IMR-90 (cell line): ENCODE results near the gene RPS27A. TPM values are rescaled to one million over a fixed set of nuclear protein-coding genes. Genes with fewer than 3 reads are reported as not detected.

Experiments used
- ATAC-seq: fragments of 200-7000 bp; cut with Tn5 transposase; 2 replicates; pipeline ENCODE4 v1.9.1; 2020; ENCODE audit warnings: low read depth, mild to moderate bottlenecking, moderate library complexity
- BruUV-seq: library from RNA; stranded (reverse); fragments of 400-500 nt; replicated peaks from 2 replicates; lab custom pipeline; 2021; lab: Mats Ljungman, UMichigan
- CTCF ChIA-PET: fragments of 300-600 bp; formaldehyde crosslinking; extraction: SDS; loops from one replicate; lab custom pipeline; 2021; ENCODE audit warnings: antibody characterized with exemption; lab: Yijun Ruan, JAX
- POLR2A ChIA-PET: fragments of 300-600 bp; sonication (Branson Sonifier 250); formaldehyde crosslinking; loops from one replicate; lab custom pipeline; 2022; ENCODE audit warnings: antibody characterized with exemption; ENCODE audit not compliant: unreplicated experiment; lab: Charles Lee
- DNase-seq: peaks from one replicate; pipeline ENCODE4 v3.0.0; 2013
- H2AFZ ChIP-seq: replicated peaks from 2 replicates; pipeline ENCODE3; 2013; ENCODE audit warnings: low read length, mild to moderate bottlenecking; ENCODE audit not compliant: poor library complexity
- H2AK5ac ChIP-seq: 2 replicates; pipeline ENCODE4 v1.6.1; 2013; ENCODE audit warnings: low read depth, low read length, inconsistent platforms
- H2AK9ac ChIP-seq: replicated peaks from 2 replicates; pipeline ENCODE3; 2013; ENCODE audit warnings: mild to moderate bottlenecking, low read depth, low read length, moderate library complexity; ENCODE audit not compliant: poor library complexity
- H2BK120ac ChIP-seq: 2 replicates; pipeline ENCODE4 v1.6.1; 2013; ENCODE audit warnings: low read depth, low read length, inconsistent platforms
- H2BK15ac ChIP-seq: 3 replicates; pipeline ENCODE4 v1.6.1; 2013; ENCODE audit warnings: low read depth, low read length, inconsistent platforms
- H2BK20ac ChIP-seq: 2 replicates; pipeline ENCODE4 v1.6.1; 2013; ENCODE audit warnings: low read depth, mild to moderate bottlenecking, inconsistent platforms, low read length, moderate library complexity
- H2BK5ac ChIP-seq: 2 replicates; pipeline ENCODE4 v1.6.1; 2013; ENCODE audit warnings: mild to moderate bottlenecking, low read depth, low read length, inconsistent platforms; ENCODE audit not compliant: poor library complexity, severe bottlenecking
- H3K14ac ChIP-seq: replicated peaks from 2 replicates; pipeline ENCODE4 v1.6.1; 2013; ENCODE audit warnings: low read depth, low read length, inconsistent platforms
- H3K18ac ChIP-seq: 2 replicates; pipeline ENCODE4 v1.6.1; 2013; ENCODE audit warnings: low read depth, low read length, control low read depth
- H3K23ac ChIP-seq: 2 replicates; pipeline ENCODE4 v1.6.1; 2013; ENCODE audit warnings: low read depth, low read length, inconsistent platforms
- H3K27ac ChIP-seq: 2 replicates; pipeline ENCODE4 v1.5.1; 2013; ENCODE audit warnings: mild to moderate bottlenecking, control low read depth, low read length; ENCODE audit not compliant: insufficient read depth
- H3K27me3 ChIP-seq: 2 replicates; pipeline ENCODE4 v1.6.1; 2013; ENCODE audit warnings: low read length; ENCODE audit not compliant: control insufficient read depth, insufficient read depth
- H3K36me3 ChIP-seq: 2 replicates; pipeline ENCODE4 v1.6.1; 2013; ENCODE audit warnings: low read length, mixed read lengths; ENCODE audit not compliant: control insufficient read depth, insufficient read depth
- H3K4ac ChIP-seq: 2 replicates; pipeline ENCODE4 v1.6.1; 2013; ENCODE audit warnings: low read depth, low read length, inconsistent platforms
- H3K4me1 ChIP-seq: 2 replicates; pipeline ENCODE4 v1.6.1; 2013; ENCODE audit warnings: low read length, mixed read lengths; ENCODE audit not compliant: control insufficient read depth, insufficient read depth
- H3K4me2 ChIP-seq: 2 replicates; pipeline ENCODE4 v1.6.1; 2013; ENCODE audit warnings: low read depth, mild to moderate bottlenecking, control low read depth, low read length, moderate library complexity
- H3K4me3 ChIP-seq: 2 replicates; pipeline ENCODE4 v1.5.1; 2013; ENCODE audit warnings: low read depth, mild to moderate bottlenecking, control low read depth, low read length, moderate library complexity; ENCODE audit not compliant: insufficient read depth
- H3K56ac ChIP-seq: 2 replicates; pipeline ENCODE4 v1.6.1; 2013; ENCODE audit warnings: low read length, inconsistent platforms; ENCODE audit not compliant: insufficient read depth; ENCODE audit errors: extremely low read depth
- H3K79me1 ChIP-seq, 2 experiments: 2 replicates each; pipeline ENCODE4 v1.6.1; 2013; ENCODE audit warnings: low read length in 2 of 2, inconsistent platforms in 1 of 2, low read depth in 1 of 2
- H3K9ac ChIP-seq: 2 replicates; pipeline ENCODE4 v1.6.1; 2013; ENCODE audit warnings: low read depth, low read length, control low read depth
- H3K9me1 ChIP-seq: 2 replicates; pipeline ENCODE4 v1.6.1; 2013; ENCODE audit warnings: low read length, inconsistent platforms; ENCODE audit not compliant: insufficient read depth
- H3K9me3 ChIP-seq: 2 replicates; pipeline ENCODE4 v1.6.1; 2013; ENCODE audit warnings: low read length; ENCODE audit not compliant: control insufficient read depth, insufficient read depth
- H4K20me1 ChIP-seq: 2 replicates; pipeline ENCODE4 v1.6.1; 2013; ENCODE audit warnings: low read length, inconsistent platforms; ENCODE audit not compliant: insufficient read depth
- H4K5ac ChIP-seq: 2 replicates; pipeline ENCODE4 v1.6.1; 2013; ENCODE audit warnings: mild to moderate bottlenecking, low read depth, low read length, control low read depth
- H4K8ac ChIP-seq, 2 experiments: 2 replicates each; pipeline ENCODE4 v1.6.1; 2013; ENCODE audit warnings: low read depth in 2 of 2, low read length in 2 of 2, control low read depth in 1 of 2, inconsistent platforms in 1 of 2
- H4K91ac ChIP-seq: 2 replicates; pipeline ENCODE4 v1.6.1; 2013; ENCODE audit warnings: low read depth, low read length, inconsistent platforms; ENCODE audit not compliant: insufficient read depth
- RCOR1 ChIP-seq: IDR thresholded peaks from 2 replicates; pipeline ENCODE4 v1.6.1; 2012; ENCODE audit warnings: mild to moderate bottlenecking, low read length, improper control_type of control experiment; ENCODE audit not compliant: insufficient replicate concordance
- dilution Hi-C: fragments of 300-500 bp; cut with HindIII; formaldehyde crosslinking; loops from one replicate; pipeline ENCODE4 v1.14.3; 2018; ENCODE audit warnings: low sequenced_read_pairs; ENCODE audit not compliant: unreplicated experiment
- in situ Hi-C: fragments of 300-500 bp; cut with MboI; formaldehyde crosslinking; loops from 3 replicates; pipeline ENCODE4 v1.14.3; 2019; ENCODE audit warnings: low sequenced_read_pairs, inconsistent platforms, mixed read lengths
- intact Hi-C: fragments of 100-400 bp; cut with micrococcal nuclease; formaldehyde crosslinking; loops from 2 replicates; pipeline ENCODE4 v1.10.0; 2022
- polyA plus RNA-seq, 3 experiments: library from polyadenylated mRNA; depleted of rRNA; stranded (reverse); fragments of >200 nt; gene quantifications; 2 replicates each; pipeline ENCODE4 v1.2.3, GENCODE V29; 2012; ENCODE audit warnings: low replicate concordance in 1 of 3
- total RNA-seq: library from RNA; depleted of rRNA; stranded (reverse); fragments of >200 nt; gene quantifications from 2 replicates; pipeline ENCODE4 v1.2.3, GENCODE V29; 2012

RPS27A gene
- total and polyA plus RNA-seq, 2 of the 4 experiments (the other 2 are of a cell fraction) = 496 to 1,421 TPM

- H2BK15ac ChIP-seq = peak overlapping the region; percentile 20; the same call in 1 of the 3 replicates
- no peak overlapping the region for H3K4ac ChIP-seq
- no peak overlapping the region for H2AK9ac ChIP-seq
- peak overlapping the region; percentile 15; the same call in 1 of the 2 replicates for H3K23ac ChIP-seq
- no peak overlapping the region for H3K9ac ChIP-seq
- no peak overlapping the region; the same call in 1 of the 2 replicates for H4K5ac ChIP-seq
- no peak for DNase-seq
- no peak overlapping the region for H2BK120ac ChIP-seq
- no peak for ATAC-seq
- H4K91ac ChIP-seq = no peak overlapping the region
- H2BK5ac ChIP-seq = peak overlapping the region; percentile 44
- in situ Hi-C loops (no loop called here), dilution Hi-C loops (no loop called here), intact Hi-C loops (no loop called here)
- H3K4me3 ChIP-seq = no peak overlapping the region
- H3K79me1 ChIP-seq = peaks cover 14 to 71% of the 10 kb centered on the region in 2 experiments
- H3K18ac ChIP-seq = no peak overlapping the region
- no peak for TF ChIP-seq RCOR1
- H3K4me1 ChIP-seq = peaks cover 6% of the 10 kb centered on the region
- no peak overlapping the region for H3K27ac ChIP-seq
- H2AFZ ChIP-seq = no peak overlapping the region
- ChIA-PET POLR2A (interaction anchor here (0.7 kb wide), 1 partner anchor 38 kb away, joined by 6 read pairs; no protein-coding TSS in a partner anchor), CTCF (no interaction called here)
- no peak overlapping the region for H2BK20ac ChIP-seq
- no peaks in the 10 kb centered on the region for H3K27me3 ChIP-seq
- peaks cover 7% of the 10 kb centered on the region; the same call in 1 of the 2 replicates for H4K20me1 ChIP-seq
- peaks cover 5% of the 10 kb centered on the region; the same call in 1 of the 2 replicates for H3K9me1 ChIP-seq
- peaks cover 4% of the 10 kb centered on the region; the same call in 1 of the 2 replicates for H3K36me3 ChIP-seq
- 0 out of 2 replicates have a peak overlapping the region, but pooled peaks have one; percentile 30 for H3K14ac ChIP-seq
- H4K8ac ChIP-seq = 0 out of 4 replicates have a peak overlapping the region, but pooled peaks of 1 of the 2 experiments have one; percentile 65
- H2AK5ac ChIP-seq = no peak overlapping the region; the same call in 1 of the 2 replicates
- no peaks in the 10 kb centered on the region for H3K9me3 ChIP-seq
- no TSS peak for BruUV-seq
- H3K4me2 ChIP-seq = peak overlapping the region; percentile 39; the same call in 1 of the 2 replicates
- H3K56ac ChIP-seq = no peak overlapping the region
Measured at GRCh38 chr2:55228226-55228563, 4.3 kb upstream of the RPS27A start.
